HCT116 (cell line): ENCODE results near the gene GTF3C5.

Experiments used
- CTCF ChIP-seq, 3 experiments: fragments of 200-600 bp in 1 of 3; sonication (generic) in 1 of 3; IDR thresholded peaks in 2 of 3; conservative IDR thresholded peaks in 1 of 3; 2 replicates each; pipeline ENCODE4 v1.5.1; 2012 to 2017; ENCODE audit warnings: low read depth in 2 of 3, low read length in 2 of 3, antibody characterized with exemption in 1 of 3, borderline replicate concordance in 1 of 3, control low read depth in 1 of 3, mild to moderate bottlenecking in 1 of 3, mixed read lengths in 1 of 3, mixed run types in 1 of 3, moderate library complexity in 1 of 3; ENCODE audit not compliant: insufficient read depth in 1 of 3
- EZH2phosphoT487 ChIP-seq: fragments of 200-600 bp; IDR thresholded peaks from 2 replicates; pipeline ENCODE4 v1.6.1; 2018; ENCODE audit warnings: antibody characterized with exemption, borderline replicate concordance
- POLR2A ChIP-seq: IDR thresholded peaks from 2 replicates; pipeline ENCODE4 v1.7.0; 2011; ENCODE audit warnings: borderline replicate concordance; ENCODE audit not compliant: insufficient read depth, insufficient read length; ENCODE audit errors: extremely low read depth
- SIN3A ChIP-seq: IDR thresholded peaks from 2 replicates; pipeline ENCODE4 v1.6.1; 2012; ENCODE audit warnings: low read depth
- SP1 ChIP-seq: IDR thresholded peaks from 2 replicates; pipeline ENCODE4 v1.6.1; 2012; ENCODE audit warnings: low read depth
- TCF7L2 ChIP-seq: IDR thresholded peaks from 2 replicates; pipeline ENCODE4 v1.7.0; 2011; ENCODE audit warnings: borderline replicate concordance, inconsistent platforms; ENCODE audit not compliant: insufficient read depth, insufficient read length; ENCODE audit errors: extremely low read depth
- ZNF274 ChIP-seq: fragments of 200-500 bp; sonication (Bioruptor generic); IDR thresholded peaks from 2 replicates; pipeline ENCODE4 v1.6.1; 2014; ENCODE audit warnings: mild to moderate bottlenecking, low read depth, low read length, inconsistent platforms

GRCh38 chr9:133105461-133105770 lies 74.6 kb downstream of the GTF3C5 start:
- TF ChIP-seq CTCF (IDR thresholded peaks at IDR 0.05 in 2 of 3, conservative IDR thresholded peaks at IDR 0.05 in 1 of 3; ENCODE audit: borderline replicate concordance in 1 of 3, insufficient read depth in 1 of 3, low read depth in 2 of 3, low read length in 2 of 3) = no peak
- no peak for TF ChIP-seq EZH2phosphoT487
- TF ChIP-seq TCF7L2 = no peak
- no peak for TF ChIP-seq SIN3A
- no peak for TF ChIP-seq ZNF274
- no peak for TF ChIP-seq POLR2A
- TF ChIP-seq SP1 = no peak
